GM10266 (cell line): Measurements from ENCODE around the gene MYLIP.

Experiments used
- DNase-seq: peaks from one replicate; pipeline ENCODE4 v3.0.0; 2012; ENCODE audit errors: extremely low spot score
- TF ChIP-seq, protein P1 (sequence below): IDR thresholded peaks from 2 replicates; pipeline ENCODE4 v1.5.1; 2012; ENCODE audit warnings: mild to moderate bottlenecking, low read depth; ENCODE audit not compliant: control insufficient read depth, insufficient read depth; ENCODE audit errors: missing control alignments

MYLIP gene

DNA sequence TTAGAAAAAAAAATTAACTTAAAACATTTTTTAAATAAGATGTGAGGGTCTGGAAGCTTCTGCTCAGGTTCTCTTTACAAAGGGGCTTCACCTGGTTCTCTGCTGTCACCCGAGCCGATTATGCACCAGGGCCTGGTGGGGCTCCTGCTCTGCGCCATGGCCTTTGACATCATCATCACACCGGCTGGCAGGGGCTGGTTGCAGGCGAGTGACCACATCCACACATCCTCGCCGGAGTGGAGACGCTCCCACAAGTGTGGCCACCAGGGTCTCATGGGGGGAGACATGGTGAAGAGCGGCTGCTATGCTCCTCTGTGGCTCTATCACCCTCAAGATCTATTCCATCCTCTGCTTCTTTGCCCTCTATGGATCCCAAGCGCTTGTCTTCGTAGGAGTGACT is 31.9 kb downstream of the MYLIP start:
- no peak for DNase-seq
- TF ChIP-seq, protein P1, sequence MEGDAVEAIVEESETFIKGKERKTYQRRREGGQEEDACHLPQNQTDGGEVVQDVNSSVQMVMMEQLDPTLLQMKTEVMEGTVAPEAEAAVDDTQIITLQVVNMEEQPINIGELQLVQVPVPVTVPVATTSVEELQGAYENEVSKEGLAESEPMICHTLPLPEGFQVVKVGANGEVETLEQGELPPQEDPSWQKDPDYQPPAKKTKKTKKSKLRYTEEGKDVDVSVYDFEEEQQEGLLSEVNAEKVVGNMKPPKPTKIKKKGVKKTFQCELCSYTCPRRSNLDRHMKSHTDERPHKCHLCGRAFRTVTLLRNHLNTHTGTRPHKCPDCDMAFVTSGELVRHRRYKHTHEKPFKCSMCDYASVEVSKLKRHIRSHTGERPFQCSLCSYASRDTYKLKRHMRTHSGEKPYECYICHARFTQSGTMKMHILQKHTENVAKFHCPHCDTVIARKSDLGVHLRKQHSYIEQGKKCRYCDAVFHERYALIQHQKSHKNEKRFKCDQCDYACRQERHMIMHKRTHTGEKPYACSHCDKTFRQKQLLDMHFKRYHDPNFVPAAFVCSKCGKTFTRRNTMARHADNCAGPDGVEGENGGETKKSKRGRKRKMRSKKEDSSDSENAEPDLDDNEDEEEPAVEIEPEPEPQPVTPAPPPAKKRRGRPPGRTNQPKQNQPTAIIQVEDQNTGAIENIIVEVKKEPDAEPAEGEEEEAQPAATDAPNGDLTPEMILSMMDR: no peak

DNA sequence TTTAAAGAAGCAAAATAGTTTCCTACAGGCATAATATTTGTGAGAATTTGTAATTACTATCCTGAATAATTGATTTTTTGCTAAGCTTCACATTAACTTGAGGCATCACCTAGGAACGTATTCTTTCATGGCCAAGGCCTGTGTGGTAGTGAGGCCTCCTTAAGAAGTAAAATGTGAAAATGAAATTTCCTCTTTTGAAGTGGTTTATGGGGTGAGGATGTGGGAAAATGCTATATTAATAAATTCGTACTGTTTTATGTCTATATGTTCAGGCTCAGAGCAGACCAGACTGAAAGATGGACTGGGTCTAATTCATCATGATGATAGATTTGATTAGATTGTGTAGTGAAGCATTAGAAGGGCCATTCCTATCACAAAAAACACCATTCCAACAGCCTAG is 33.1 kb downstream of the MYLIP start:
- TF ChIP-seq, protein P1: no peak
- DNase-seq: no peak

DNA sequence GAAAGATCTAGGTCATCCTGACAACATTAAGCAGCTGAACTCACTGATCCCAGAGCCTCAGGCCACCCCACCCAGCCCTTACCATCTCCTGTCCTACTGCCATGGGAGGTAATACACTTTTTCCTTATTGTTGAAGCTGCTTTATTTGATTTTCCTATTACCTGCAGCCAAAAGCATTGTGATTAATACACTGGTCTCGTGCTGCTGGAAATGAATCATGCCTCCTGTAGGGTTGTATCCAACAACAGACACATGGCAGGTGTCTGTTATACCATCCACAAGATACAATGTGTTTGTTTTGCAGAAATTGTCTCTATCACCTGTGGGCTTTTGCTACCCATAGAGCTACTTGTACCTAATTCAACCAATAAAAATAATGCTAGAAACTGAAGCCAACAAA is 34.2 kb downstream of the MYLIP start:
- no peak for DNase-seq
- TF ChIP-seq, protein P1: no peak

DNA sequence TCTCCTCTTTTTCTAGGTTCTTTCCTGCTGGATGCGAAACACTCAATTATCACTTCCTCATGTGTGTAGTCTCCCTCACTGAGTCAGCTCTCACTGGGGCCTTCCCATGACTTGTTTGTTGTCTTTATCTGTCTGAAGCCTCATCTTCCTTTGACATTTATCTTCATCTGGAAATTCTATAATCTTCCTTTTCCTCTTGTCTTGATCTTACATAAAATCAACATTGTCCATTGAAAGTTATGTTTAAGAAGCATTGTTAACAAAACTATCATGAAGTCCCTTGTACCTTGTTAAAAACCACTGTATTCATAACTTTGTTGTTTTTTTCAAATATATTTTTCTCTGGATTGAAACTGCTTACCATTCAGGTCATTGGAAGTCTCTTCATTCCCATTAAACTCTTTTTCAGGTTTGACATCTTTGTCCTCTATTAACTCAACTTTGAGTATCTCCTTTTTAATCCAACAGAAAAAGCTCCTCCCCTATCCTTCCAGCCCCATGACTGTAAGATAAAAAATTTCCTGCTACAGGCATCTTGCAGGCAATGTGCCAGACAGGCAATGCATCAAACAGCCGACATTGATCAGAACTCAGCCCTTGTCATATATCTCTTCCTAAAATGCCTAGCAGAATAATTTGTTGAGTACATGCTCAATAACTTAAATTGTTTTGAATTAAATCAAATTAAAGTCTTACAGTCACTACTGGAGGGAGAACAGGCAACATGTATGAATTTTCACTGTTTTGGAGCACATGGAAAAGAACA is 34.8 kb downstream of the MYLIP start:
- TF ChIP-seq, protein P1: no peak
- no peak for DNase-seq

DNA sequence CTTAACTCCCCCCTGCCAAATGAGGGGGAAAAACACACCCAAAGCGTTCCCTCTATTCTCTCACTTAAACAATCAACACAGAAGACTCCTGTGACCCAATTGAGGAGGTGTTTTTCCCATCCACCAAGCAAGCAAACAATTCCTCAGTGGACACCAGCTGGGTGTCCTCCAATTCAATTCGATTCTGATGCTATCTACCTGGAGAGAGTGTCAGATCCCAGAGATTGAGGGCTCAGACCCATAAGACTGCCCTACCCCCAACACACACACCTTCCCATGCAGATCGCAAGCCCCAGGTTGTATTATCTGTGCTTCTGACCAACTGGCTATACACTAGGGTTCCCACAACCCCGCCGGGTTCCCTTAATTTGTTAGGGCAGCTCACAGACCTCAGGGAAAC is 36.8 kb downstream of the MYLIP start:
- TF ChIP-seq, protein P1: no peak
- no peak for DNase-seq

DNA sequence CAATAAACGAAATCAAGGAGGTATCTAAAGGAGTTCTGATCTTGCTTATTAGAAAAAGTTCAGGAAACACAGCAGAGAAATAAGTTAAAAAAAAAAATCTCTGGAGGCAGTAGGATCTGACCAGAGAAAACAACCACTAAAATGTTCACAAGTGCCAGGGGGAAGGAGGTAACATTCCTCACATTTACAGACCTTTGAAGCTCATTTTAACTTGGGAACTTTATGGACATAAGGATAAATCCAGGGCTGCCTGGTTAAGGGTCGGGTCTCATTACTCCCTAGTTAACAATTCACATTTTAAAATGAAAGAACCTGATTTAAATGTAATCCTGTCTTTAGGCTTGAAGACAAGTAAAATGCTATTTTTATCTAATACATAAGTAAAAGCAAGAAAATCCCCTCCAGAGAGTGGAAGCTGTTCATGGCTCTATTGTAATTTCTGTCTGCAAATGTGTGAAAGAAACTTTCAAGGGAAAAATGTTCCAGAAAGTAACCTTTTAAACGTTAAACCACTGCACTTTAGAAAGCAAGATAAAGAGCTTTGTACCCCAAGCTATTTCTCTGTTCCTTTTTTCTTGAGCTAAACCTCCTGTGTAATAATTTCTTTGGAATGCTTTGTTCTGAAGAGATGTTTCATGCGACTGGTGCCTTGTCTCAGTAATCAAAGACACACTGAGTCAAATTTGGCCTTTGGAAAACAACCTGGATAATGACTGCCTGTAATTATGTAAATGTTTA is 38.2 kb downstream of the MYLIP start:
- TF ChIP-seq, protein P1: no peak
- no peak for DNase-seq

DNA sequence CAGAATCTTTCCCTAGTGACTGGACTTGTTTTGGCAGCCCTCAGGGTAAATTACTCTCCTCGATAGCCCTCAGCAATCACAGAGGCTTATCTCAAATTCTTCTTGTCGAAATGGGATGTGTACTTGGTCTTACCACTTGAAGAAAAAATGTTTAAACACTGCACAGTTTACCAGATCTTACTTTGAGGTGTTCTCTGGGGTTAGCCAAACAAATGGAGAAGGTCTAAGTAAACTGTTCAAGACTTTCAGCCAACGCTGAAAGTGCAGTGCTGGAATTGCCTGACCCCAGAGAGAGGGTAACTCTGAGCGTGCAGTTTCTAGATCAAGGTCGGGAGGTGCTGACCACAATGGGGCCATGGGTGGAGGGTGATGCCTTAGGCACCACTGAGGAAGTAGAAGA is 39.2 kb downstream of the MYLIP start:
- TF ChIP-seq, protein P1: no peak
- no peak for DNase-seq
